NCI-H146 treated with DMSO at 0.1 percent for 48 hours (cell line): ENCODE results near the gene MNAT1.
A peak's percentile ranks its signal among the peaks of the same experiment; 100 is the strongest.
"Not testable (repeated sequence)": the region's sequence is repeated elsewhere in the genome, so short reads cannot be mapped to it uniquely, and the experiment has no call there.

ENCODE experiments used
- DNase-seq: peaks from one replicate; lab custom pipeline; 2025; ENCODE audit not compliant: unreplicated experiment; lab: John Stamatoyannopoulos, UW

Gene MNAT1

DNA sequence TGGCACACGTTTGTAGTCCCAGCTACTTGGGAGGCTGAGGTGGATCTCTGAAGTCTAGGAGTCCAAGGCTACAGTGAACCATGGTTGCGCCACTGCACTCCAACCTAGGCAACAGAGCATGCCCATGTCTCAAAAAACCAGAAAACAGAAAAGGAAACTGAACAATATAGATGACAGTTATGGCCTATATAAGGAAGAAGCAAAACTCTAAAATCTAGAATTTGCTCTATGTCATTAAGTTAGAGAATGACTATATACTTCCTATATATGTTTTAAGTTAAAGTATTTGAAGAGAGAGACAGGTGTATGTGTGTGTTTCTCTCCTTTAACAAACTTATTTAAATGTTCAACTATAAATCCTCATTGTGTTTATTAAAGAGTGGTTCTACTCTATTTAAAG, 65.8 kb downstream of the MNAT1 start:
- no peak for DNase-seq

DNA sequence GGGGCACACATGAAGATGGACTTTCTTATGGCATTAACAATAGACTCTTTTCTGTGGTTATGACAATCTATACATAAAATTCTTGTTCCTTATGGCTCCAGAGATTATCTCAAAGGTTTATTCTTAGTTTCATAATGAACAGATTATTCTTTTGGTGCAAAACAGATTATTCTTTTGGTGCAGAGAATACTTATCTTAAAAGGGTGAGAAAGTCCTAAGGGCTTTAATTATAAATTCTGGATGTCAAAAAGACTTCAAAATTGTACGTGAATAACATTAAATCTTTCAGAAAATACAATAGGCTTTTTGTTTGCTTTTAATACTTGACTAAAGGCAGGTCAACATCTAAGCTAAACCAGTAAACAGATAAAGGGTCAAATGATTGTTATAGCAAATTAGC, 69.3 kb downstream of the MNAT1 start:
- no peak for DNase-seq

DNA sequence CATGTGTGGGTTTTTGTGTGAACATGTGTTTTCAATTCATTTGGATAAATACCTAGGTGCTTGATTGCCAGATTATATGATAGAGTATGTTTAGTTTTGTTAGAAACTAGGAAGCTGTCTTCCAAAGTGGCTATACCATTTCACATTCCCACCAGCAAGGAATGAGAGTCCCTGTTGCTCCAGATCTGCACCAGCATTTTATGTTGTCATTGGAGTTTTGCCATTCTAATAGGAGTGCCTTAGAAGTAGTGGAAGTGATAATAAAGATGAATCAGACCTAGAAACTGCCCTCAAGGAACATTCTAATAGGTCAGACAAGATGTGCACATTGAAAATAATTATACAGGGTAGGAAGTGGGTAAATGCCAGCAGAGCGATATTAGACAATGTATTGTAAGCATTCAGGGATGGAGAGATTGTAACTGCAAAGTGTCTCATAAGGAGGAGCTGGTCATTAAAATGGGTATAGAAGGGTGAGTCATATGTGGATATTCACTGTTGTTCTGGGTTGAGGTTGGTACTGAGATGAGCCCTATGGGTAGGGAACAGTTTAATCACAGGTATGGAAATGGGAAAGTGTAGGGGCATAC, 71.4 kb downstream of the MNAT1 start:
- DNase-seq, result no peak

DNA sequence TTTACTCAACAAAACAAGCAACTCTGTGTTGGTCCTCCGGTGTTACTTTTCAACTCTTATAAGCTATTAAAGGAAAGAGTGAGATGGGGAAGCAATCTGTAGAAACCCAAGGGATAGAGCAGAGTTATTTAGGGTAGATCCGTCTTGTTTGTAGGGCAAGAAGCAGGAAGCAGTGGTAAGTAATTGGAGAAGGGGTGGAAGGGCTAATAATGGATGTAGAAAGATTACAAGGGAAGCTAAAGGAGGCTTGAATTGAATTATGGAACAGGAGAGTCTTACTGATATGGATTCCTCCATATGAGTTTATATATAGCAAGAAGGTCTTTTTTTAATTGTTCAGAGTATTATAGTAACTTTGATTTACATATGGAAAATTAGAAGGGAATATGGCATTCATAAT, 72.7 kb downstream of the MNAT1 start:
- no peak for DNase-seq

DNA sequence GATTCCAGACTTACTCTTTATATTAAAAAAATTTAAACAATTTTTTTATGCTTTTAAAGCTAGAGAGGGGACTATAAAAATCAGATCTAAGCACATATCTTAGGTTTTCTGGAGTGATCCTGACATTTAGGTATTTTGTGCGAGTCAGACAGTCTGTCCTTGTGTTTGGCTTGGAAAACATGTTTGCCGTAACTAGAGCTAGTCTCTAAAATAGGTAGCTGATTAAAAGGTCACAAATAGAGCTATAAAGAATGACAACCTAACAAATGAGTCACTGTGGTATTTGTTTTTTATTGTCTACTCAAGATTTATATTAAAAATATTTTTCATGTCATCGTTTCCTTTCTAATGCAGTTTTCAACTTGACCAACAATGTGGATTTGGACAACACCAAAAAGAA, 73.4 kb downstream of the MNAT1 start:
- DNase-seq, result no peak

DNA sequence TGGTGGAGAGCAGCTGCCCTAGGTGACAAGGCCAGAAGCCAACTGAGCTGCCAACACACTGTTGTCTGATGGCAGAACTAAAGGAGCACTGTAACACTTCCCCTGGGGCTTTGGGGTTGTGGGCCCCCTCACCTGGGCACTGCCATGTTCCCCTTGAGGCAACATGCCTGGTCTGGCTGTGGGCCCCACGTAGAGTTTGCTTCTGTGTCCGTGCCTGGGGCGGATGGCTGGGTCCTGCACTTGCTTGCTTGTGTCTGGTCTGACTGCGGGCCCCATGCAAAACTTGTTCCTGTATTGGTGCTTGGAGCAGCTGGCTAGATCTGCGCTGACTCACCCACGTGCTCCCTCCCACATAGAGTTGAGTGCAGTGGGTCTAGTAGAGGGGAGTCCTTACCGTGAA, 78.4 kb downstream of the MNAT1 start:
- DNase-seq, result no peak

DNA sequence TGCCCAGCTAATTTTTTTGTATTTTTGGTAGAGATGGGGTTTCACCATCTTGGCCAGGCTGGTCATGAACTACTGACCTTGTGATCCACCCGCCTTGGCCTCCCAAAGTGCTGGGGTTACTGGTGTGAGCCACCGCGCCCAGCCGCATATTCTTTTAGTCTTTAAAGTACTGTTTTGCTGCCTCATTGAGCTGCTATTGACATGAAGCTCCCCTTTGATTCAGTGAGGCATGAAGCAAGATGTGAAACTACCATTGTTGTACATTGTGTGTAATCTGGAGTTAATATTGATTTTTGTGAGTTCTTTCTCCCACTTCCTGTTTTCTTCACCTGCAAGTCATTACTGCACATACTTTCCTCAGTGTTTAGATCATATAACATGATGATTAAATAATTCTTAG, 80.8 kb downstream of the MNAT1 start:
- peak; percentile 72 for DNase-seq

DNA sequence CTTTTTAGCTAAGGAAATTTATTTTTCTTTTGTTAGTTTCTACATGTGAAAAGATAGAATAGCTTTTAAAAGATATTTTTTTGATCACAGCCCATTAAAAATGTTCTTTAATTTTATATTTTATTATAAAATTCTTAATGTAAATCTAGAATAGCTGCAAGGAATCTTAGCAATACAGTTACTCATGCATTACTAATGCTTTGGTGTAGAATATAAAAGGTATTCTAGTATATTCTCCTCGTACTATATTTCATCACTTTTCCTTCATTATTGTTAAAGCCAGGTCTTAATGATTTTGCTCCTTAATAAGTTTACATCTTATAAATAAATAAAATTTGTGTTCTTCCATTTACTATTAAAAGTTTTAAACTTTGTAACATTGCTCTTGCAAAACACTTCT, 82.6 kb downstream of the MNAT1 start:
- no peak for DNase-seq

DNA sequence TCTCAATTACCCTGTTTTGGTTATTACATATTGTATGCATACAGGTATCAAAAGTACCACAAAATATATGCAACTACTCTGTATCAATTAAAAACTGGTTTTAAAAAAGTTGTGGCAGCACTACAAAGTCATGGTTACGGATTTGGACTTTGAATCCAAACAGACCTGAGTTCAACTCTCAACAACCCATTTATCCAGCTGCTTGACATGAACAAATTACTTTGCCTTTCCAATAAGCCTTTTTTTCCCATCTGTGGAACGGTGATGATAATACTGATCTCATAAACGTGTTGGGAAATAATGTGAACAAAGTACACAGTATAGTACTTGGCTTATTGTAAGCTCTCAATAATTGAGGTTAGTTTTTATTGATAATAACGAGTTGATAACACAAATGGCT, 85.0 kb downstream of the MNAT1 start:
- no peak for DNase-seq

DNA sequence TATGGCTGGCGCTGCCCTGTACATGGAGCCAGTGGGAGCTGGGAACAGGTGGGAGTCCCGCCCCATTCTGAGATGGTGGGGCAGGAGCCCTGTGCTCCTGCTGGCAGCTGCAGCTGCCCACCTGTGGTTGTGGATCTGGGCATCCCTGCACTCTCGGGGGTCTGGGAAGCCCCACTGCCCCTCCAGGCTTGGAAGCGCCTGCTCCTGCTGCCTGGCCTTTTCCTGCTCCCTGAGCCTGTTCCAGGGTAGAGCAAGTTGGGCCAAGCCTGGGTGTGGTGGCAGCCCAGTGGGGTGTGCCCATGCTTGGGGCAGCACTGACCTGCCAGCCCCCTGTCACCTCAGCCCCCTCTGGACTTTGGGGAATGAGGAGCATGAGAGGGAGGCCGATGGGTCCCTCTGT, 104.0 kb downstream of the MNAT1 start:
- DNase-seq, result no peak

DNA sequence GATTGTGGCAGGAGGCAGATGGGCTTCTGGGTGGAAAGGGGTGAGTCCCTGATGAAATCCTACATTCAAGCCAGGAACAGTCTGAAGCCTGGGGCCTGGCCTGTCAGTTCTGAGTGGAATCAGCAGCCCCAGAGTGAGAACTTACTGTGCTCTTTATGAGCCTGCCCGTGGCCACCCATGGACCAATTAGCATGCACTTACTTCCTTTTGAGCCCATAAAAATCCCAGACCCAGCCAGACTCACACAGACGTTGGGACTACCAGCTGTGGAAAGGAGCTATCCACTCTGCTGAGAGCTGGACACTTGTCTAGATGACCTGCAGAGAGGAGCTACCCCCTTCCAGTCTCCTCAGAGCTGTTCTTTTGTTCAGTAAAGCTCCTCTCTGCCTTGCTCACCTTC, 104.5 kb downstream of the MNAT1 start:
- DNase-seq, result no peak

DNA sequence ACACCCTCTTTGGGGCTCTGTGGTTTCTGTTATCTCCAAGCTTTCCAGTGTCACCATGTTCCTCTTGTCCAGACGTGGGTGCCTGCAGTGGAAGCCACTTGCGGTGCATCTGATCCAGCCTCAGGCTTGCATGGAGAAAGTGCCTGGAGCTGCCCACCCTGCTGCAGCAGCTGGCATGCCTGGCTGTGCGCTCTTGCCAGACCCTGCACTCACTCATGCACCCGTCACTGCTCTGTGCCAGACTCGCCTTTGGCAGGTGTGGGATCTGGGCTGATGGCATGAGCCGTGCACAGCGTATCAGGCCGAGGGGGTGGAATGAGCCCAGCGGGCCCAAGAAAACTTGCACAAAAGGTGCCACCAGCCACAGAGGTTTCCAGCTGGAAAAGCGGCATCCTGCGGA, 105.1 kb downstream of the MNAT1 start:
- DNase-seq, result no peak

DNA sequence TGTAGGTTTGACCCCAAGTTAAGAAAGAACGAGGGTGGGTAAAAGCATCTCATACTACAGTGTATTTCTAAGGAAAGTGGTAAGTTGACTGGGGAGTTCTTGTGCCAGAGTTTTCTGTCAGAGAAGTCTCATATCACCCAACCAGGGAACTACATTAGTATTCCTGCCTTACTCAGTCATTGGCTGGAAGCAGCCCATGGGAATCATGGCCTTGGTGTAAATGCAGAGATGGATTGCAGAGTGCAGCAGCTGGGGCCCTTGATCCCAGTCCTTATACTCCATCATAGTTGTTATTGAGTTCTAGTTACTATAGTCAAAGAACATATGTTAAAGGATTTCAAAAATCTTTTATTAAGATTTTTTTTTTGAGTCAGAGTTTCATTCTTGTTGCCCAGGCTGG, 105.8 kb downstream of the MNAT1 start:
- no peak for DNase-seq

DNA sequence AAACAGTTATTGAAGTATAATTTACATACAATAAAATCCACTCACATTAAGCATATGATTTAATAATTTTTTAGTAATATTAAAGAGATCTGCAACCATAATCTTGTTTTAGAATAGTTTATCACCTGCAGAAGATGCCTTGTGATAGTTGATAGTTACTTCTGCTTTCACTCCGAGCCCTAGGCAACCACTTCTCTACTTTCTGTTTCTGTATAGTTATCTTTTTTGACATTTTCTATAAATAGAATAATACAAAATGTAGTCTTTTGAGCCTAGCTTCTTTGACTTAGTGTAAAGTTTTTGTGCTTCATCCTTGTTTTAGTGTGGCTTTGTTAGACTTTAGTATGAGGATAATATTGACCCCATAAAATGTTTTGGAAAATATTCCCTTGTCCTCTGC, 111.0 kb downstream of the MNAT1 start:
- no peak for DNase-seq

DNA sequence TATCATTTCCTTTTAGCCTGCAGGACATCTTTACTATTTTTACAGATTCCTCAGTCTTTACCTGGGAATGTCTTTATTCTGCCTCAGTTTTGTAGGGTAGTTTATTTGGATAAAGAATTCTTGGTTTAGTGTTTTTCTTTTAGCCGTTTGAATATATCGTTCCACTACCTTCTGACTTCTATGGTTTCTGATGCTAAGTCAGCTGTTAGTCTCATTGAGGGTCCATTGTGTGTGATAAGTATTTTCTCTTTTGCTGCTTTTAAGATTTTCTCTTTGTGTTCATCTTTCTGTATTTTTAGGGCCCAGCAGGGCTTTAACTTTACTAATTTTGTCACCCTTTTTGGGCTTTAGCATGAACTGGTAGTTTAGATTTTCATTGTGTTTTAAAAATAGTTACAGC, 113.5 kb downstream of the MNAT1 start:
- DNase-seq, result no peak

DNA sequence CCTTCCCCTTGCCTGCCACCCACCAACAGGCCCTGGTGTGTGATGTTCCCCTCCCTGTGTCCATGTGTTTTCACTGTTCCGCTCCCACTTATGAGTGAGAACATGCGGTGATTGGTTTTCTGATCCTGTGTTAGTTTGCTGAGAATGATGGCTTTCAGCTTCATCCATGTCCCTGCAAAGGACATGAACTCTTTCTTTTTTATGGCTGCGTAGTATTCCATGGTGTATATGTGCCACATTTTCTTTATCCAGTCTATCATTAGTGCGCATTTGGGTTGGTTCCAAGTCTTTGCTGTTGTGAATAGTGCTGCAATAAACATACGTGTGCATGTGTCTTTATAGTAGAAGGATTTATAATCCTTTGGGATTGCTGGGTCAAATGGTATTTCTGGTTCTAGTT, 117.1 kb downstream of the MNAT1 start:
- DNase-seq, result not testable (repeated sequence)

DNA sequence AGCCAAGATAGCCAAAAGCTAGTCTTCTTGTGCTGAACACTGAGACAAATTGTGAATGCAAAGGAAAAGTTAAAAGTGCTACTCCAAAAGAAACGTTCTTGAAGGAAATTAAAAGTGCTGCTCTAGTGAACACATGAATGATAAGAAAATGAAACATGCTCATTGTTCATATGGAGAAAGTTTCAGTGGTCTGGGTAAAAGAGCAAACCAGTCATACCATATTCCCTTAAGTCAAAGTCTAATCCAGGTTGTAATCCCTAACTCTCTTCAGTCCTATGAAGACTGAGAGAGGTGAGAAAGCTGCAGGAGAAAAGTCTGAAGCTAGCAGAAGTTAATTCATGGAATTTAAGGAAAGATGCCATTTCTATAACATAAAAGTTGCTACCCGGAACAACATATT, 121.5 kb downstream of the MNAT1 start:
- DNase-seq, result no peak

DNA sequence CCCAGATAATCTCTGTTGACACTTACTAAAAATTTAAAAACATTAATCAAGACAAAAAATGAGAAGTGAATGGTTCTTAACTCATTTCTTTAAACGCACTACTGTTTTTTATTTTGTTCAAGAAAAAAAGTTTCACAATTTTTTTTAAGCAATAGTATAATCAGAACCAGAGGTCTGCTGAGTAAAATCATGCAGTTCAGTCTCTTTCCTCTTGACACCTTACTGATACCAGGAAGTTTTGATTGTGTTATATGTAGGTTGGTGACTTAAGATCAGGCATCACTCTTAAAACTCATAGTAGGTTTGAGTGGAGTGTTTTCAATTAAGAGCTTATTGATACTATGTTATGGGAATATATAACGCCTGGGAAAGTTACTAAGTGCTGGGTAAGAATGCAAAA, 125.0 kb downstream of the MNAT1 start:
- no peak for DNase-seq

DNA sequence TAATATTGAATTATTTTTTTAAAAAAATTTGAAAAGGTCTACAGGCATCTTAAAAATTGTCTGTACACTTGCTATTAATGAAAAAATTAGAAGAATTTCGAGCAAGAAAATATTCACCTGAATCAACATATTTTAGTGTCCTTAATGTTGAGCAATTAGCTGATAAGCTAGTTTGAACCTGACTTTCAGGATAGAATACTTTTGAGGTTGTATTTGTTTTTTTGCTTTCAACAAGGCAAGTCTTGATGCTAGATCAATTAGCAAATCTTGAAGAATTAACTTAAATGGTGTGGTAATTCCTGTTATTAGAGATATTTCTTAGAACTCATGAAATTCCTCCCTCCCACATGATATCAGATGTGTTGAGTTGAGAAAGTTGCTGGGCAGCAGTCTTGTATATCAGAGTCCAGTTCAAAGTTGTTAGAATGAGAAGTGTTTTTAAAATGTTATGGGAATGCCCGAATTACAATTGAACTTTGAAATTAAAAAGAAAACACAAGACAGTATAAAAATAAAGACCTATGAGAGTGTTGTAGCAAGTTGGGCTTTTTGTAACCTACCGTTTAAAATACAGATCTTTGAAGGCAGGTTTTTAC, 127.1 kb downstream of the MNAT1 start:
- DNase-seq, result no peak

DNA sequence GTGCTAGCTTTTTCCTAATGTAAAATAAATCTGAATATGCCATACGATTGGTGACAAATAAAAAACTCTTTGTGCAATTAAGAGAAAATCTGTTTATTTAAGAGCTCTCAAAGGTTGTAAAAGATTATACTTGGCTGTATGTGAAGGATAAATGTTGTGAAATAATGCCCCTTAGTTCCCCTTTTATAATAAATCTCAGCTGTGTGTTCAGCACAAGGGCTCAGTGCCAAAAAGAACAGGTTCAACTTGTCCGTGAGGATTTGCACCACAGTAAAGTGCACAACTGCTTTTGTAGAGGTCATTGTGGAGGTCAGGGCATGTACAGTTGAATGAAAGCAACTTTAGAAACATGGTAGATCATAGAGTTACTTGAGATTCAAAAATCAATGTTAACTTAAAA, 127.7 kb downstream of the MNAT1 start:
- no peak for DNase-seq

DNA sequence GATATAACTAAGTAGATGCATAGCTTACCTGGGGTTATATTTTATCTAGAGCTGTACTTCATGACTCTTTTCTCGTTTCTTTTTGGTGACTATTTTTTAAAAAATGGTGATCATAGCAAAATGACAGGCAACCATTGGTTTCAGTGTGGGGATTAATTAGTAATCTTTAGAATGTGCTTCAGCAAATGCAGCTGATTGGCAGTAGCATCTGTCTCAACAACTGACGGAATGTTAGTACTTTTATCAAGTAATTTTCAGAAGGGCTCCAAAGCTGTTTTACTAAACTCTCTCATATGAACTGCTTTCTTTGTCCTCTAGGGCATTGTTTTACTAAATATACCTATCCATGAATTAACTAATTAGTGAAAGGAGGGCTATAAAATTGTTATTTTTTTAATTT, 128.7 kb downstream of the MNAT1 start:
- no peak for DNase-seq

DNA sequence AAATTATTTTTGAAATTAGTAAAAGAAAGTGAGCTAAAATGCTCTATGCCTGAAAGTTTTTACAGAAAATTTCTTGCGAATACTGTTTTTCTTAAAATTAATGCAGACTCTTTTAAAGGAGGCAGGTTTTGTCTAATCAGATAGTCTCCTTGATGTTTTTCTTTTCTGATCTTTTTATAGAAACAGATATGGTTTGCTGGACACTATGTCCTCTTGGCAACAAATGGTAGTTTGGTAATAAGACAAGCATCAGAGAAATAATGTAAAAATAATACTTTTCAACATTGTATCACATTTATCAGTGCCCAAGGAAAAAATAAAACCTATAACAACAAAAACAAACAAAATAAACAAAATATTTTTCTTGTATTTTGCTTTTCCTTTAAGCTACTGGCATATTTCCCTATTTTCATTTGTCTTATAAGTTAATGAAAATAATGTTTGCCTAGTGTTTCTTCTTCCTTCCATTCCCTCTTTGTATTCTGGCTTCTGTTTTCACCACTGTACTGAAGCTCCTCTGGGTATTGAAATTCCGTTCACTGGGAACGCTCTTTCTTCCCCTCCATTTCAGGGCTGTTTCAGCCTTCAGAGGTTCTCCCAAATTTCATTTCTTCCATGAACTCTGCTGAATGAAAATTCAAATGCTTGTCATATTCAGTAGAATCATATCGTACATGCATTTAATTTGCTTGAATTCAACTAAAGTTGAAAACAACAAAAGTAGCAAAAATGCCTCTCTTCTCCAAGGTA, 131.0 kb downstream of the MNAT1 start:
- DNase-seq, result no peak
